A172 (cell line): ENCODE data around the gene CEP41. TPM values are rescaled to one million over a fixed set of nuclear protein-coding genes. Genes with fewer than 3 reads are reported as not detected.

Experiments
- DNase-seq: peaks from one replicate; pipeline ENCODE4 v3.0.0-alpha.2; 2015; ENCODE audit warnings: low spot score
- total RNA-seq: library from RNA; depleted of rRNA; stranded (reverse); fragments of >200 nt; shearing (Covaris generic); gene quantifications from 2 replicates; pipeline ENCODE4 v1.2.3, GENCODE V29; 2014

CEP41 gene
- total RNA-seq, 1 experiment from 2014 or later, result 21.3 TPM

DNA sequence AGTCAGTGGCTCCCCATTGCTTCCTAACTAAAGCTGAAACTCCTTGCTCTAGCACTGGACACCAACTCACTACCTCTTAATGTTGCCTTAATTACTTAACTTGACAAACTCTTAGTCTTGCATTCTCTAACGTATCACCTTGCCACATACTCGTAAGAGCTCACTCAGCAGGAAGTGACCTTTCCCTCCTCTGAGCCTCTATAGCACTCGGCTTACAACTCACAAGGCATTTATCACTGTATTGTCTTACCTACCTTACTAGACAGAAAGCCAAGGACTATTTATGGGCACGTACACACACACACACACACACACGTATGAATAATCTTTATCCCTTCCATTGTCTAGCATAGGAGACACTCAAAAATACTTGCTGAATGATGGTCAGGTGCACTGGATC is 21.2 kb downstream of the CEP41 start:
- DNase-seq, result no peak

DNA sequence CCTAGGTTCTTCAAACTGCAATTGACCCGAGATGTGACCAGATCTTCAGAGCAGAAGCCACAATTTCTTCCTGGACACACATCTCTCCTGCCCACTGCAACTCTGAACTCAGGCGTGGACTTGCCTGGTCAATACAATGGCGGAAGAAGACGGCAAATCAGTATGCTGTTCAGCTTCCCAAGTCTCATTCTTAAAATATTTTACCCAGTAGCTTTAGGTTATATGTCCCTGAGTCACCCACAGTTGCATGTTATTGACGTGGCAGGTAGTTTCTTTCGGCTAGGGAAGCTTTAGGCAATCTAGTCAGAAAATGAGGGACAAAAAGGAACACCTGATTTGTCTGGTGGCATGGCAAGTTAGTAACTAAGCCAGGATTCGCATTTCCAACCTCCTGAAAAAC is 22.5 kb downstream of the CEP41 start:
- DNase-seq, result no peak

DNA sequence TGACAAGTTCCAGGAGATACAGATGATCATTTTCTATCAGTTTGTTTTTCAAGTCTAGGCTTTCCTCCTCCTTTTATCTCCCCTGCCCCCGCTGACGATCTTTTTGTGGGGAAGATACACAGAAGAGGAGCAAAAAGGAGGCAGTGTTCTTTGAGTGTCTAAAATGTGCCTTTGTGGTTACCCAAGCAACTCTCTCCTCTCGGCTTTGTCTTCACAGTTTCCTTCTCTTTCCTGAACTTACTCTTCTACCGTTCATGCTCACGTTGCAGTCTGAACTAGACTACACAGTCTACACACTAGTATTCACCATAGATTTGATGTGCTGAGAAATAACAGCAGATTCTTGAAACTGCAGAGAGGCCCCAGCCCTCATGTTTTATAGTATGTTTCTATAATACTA is 23.6 kb downstream of the CEP41 start:
- no peak for DNase-seq

DNA sequence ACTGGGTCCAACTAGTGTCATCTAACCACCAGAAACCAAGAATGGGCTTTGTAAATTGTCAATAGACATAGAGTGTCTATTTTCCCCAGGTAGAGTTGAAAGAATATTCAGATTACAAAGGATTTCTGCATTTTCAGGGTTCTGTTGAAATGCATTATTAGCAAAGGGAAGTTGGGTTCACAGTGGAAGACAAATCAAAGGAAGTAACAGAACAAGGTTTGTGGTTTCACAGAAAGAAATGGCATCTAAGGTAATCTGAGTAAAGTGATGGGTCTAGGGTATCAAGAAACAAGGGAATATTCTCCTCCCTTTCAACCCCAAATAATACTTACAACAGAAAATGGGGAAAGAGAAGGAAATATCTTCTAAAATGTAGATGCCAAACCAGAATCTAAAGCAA is 25.8 kb downstream of the CEP41 start:
- DNase-seq, result no peak

DNA sequence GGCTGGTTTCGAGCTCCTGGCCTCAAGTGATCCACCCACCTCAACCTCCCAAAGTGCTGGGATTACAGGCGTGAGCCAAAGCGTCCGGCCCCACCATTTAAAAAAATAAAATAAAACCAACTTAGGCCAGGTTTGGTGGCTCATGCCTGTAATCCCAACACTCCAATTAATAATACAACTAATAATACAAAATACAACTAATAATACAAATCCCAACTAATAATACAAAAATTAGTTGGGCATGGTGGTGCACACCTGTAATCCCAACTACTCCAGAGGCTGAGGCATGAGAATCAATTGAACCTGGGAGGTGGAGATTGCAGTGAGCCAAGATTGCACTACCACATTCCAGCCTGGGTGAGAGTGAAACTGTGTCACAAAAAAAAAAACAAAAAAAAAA is 27.6 kb downstream of the CEP41 start:
- DNase-seq, result no peak

DNA sequence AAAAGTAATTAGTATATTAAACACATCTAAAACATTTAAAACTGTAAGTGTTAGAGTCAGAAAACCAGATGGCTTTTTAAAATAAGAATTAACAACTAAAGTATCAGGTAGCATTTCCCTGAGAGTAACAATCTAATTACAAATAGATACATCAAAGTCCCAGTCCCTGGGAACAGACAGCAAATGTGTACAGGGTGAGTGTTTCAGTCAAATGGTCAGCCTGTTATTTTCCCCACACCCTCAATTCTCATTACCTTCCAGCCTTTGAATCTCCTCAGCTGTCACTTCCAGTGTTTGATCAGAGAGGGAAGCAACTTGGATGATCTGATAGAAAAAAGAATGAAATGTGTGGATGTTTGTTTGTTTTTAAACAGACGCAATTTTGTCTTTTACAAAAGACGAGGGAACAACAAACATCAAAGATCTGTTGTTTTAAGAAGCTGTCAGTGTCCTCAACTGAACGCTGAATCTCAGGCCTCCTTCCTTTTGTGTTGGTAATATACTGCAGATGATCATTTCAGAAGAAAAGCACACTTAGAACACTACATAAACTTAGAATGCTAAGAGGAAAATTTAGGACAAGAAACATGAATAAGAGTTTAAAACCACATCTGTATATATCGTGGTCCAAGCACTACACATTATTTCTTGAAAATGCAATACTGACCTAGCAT is 29.8 kb downstream of the CEP41 start:
- DNase-seq, result no peak

DNA sequence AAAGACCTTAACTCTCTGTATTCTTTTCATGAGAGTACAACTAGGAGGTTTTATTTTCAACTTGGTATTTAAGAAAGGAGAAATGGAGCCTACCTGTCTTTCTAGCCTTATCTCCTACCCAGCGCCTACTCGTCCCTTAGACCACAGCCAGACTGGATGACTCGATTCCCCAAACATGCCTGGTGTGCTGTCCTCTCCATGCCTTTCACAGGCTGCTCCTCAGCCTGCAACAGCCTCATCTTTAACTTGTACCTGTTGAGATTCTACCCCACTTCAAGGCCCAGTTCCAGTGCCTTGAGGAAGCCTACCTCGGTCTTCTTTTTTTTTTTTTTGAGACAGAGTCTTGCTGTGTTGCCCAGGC is 31.1 kb downstream of the CEP41 start:
- no peak for DNase-seq

DNA sequence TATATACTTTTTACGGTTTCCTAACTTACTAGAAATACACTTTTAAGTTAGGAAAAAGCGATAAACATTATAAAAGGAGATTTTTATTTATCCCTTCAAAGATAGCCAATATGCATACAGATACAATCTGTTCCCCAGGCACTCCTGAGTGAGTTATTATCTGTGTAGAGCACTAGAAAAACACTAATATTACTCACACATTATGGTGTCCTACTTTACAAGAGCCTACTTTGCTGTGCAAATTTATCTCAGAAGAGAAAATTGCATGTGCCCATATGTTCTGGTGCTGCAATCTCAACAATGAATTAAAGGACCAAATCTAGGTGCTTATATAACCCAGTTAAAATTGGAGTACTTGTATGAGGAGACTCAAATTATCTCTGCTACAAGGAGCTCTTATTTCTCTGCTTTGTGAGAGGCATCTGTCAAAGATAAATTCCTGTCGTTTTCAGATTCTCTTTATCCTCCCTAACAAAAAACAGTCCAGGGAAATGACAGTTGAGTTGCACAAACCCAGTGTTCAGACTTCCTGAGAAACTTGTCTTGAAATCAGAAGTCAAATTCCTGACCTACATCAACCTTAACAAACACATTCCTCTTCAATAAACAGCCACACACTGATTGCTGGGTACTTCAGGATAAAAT is 31.6 kb downstream of the CEP41 start:
- no peak for DNase-seq

DNA sequence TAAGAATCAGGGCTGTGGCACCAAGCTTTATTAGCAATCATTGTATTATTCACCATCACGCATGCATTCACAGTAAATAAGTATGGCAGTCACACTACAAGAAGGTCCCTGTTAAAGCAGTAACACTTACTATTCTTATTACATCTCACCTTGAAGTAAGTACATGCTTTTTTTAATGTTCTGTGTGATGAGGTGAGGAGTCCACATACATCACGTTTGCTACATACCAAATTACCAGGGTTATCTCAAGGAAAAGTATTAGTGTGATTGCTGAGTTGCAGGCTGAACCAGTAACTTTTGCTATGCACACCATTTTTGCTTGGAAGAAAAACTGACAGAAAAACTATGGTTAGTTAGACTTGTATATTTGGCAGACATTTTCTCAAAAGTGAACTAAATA is 35.8 kb downstream of the CEP41 start:
- no peak for DNase-seq

DNA sequence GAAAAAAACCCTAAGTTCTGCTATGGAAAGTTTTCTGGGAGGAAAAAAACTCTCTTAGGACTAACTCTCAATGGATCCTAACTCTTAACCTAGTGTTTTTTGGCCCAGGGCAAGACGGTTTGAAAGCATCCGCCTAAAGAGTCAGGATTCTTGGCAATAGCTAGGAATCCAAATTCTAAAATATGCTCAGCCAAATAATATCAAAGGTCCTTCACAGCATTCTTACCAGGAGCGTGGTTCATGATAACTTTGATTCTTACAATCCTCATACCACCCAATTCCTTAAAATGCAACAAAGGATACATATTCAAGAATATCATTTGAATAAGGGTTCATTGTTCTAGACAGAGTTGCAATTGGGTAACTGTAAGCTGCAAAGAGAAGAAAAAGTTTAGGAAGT is 39.2 kb downstream of the CEP41 start:
- DNase-seq, result no peak

DNA sequence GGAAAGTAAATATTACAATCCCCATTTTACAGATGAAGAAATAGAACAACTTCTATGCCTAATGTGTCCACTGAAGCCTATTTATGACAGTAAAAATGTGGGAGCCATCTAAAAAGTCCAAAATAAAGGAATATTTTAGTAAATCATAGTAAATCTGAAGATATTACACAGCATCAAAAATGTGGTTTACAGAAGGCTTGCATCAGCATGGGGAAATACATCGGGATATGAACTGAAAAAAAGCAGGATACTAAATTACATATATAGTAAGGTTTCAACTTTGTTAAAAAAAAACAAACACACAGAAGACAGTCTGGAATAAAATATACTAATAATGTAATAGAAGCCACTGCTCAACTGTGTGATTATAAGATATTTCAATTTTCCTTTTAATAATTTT is 39.7 kb downstream of the CEP41 start:
- no peak for DNase-seq

DNA sequence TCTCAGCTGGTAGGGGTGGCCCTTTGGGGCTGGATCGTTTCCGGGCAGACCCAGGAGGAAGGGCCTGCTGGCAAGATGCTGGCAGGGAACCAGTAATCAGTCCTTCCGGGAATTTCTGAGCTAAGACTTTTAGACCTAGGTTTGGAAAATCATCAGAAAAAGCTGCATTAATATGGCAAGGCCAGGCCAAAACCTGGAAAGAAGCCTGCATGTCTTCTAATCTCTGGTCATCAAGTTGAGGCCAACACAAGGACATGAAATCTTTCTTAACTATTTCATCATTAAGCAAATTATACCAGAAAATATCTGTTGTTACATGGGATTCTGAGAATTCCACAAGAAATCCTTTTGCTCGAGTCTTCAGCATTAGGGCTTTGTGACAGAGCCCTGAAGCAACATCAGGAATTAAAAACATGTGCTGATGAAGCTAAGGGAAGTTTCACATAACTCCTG is 40.7 kb downstream of the CEP41 start:
- no peak for DNase-seq

DNA sequence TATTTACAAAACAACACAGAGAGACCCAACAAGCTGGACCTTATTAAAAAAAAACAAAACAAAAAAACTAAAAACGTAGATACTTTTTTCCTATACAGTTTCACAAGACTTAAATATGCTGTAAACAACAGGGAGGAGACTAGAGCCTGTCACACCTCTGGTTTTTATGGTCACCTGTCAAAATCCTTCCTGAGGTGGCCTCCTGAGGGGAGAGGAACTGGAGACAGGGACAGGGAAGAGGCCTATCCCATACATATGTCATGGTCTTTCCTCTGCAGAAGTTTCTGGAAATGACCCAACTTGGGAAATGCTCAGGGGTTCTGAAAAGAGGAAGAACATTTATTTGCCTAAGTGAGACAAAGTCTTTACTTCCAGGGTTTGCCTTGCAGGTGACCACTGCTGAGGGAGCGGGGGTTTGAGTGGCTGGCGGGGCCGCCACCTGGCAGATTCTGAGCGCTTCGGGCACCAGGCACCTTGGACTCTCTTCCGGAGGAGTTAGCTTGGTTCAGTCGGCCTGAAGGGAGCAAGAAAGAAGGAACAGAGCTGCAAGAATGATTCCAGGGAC is 42.2 kb downstream of the CEP41 start:
- no peak for DNase-seq

DNA sequence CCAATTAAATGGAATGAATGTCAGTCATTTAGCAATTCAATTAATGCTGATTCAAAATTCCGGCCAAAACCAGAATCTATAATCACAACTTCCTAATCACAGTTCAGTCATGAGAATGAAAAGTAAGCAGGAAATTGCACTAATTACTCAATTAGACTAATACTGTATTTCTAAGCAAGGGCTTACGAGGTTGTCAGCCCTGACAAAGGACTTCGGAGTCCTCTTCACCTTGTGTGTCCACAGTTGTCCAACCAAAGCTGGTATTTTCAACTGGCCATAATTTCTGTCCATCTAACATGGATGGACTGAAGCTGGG is 43.1 kb downstream of the CEP41 start:
- DNase-seq, result no peak

DNA sequence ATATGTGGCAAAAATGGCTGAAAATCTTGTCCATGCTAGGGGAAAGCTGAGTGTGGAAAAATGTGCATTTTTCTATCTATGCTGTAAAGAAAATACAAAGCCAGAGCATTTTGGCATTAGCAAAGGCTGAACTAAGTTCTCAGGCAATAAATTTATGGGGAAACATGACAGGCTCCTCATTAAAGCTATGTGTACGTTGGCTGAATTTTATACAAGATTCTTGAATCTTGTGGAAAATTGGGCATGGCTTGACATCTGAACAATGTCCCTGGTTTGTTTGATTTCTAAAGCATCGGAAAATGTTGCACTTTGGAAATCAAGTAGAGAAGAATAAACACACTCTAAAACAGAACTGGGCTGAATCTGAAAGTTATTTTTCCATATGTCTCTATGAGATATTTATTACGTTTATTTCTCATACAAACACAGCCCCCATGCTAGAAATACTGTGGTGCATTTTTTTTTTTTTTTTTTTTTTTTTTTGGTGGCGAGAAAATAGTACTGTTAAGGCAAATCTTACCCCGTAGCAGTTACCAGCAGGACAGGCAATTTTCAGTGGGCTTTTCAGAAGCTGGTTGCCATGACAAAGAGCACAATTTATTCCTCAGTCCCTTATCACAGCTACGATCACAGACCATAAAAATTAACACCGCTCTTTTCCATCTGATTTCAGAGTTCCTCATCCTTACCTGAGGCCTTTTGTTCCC is 43.6 kb downstream of the CEP41 start:
- DNase-seq, result no peak

DNA sequence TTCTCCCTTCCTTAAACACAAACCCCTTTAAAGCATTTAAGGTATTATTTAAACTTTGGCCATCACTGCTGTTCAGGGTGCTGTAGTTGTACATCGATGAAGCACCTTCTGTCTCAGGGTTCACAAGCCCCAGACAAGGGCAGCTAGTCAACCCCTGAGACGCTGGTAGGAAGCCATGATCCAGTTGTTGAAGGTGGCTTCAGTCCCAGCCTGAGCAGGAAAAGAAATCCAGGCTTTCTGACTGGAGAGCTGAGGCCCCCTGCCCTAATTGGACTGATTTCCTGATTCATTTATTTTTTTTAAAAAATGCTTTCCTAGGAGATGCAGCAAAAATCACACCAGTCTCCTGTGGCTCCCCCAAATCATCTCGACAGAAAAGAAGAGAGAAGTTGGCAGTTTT is 44.7 kb downstream of the CEP41 start:
- no peak for DNase-seq

DNA sequence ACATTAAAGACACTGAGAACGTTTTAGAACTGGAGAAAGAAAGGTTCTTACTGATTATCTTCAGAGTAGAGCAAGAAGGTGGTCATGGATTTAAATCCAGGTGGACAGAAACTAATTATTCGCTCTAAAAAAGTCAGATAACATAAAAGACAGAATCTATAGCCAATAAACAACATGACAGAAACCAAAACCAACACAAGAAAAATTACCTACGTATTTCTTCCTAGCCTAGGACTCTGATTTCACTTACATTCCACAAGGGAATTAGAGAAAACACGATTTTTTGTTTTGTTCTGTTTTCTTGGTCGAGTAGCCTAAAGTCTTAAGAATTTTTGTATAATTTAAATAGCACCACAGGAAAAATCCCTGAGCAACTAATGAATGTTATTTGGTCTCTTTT is 45.4 kb downstream of the CEP41 start:
- DNase-seq, result no peak

DNA sequence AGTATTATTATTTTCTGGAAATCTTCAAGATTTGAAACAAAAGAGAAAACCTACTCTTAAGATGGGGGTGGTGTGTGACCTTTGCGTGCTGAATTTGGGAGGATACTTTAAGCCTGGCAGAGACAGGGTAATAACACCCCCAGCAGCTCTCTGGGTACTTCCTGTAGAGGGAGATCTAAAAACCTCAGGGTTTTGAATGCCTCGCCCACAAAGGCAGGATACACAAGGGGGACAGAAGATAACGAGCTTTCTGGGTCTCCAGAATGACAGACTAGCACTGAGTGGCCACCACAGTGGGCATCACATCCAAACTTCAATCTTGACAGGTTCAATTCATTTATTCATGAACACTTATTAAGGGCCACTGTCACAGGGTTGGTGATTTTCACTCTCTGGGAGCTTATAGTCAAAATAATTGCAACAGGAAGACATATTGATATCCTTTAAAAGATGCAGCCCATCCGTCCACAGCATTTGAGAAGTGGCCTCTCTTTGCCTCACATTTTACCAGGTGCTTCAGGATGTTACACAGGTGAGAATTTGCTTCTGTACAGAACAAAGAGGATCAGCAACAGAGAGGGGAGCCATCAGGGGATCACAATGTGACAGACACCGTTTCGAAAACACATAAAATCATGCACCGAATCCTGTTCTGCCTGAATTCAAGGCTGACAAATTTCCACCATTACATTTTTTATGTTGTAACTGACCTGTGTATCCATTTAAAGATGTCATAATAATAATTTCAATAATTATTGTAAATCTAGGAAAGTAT is 46.2 kb downstream of the CEP41 start:
- DNase-seq, result no peak

DNA sequence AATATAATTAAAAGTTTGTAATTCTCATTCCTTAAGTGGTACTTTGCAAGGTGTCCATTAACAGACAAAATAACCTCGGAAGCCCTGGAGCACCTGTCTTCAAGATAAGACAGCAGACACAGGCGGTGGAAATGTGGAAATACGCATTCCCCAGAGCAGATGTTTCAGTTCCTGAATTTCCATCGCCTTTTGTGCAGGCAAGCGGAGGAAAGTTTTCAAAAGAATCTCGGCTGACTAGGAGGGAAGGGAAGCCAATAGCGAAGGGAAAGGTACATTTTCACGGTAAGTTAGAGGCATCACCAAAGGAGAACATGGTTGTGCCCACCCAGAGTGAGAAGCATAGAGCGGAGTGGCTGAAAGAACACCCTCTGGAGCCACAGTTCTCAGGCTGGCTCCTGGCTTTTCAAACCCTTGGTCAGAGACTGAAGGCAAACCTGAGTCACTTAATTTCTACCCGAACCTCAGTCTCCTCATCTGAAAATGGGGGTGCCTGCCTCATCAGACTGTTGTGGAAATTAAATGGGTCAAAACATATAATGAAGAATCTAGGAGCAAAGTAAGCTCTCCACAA is 46.9 kb downstream of the CEP41 start:
- no peak for DNase-seq

DNA sequence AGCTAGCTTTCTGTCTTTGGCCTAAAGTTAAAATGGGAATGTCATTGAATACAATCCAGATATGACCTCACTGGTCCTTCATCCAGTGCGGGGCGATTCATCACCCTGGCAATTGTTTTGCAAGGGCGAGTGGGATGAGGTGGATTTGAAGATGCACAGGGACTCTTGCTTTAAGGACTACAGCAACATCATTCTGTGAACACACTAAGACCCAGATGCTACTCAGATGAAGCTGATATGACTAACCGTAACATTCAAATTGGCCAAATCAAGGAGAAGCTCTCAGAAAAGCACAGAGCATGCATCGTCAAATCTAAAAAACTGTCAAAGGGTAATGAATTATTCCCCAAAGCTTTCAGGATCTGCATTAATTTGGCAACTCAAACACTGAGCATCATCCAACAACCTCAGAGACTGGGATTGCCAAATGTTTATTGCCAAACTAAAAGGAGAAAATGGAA is 47.7 kb downstream of the CEP41 start:
- DNase-seq, result no peak

DNA sequence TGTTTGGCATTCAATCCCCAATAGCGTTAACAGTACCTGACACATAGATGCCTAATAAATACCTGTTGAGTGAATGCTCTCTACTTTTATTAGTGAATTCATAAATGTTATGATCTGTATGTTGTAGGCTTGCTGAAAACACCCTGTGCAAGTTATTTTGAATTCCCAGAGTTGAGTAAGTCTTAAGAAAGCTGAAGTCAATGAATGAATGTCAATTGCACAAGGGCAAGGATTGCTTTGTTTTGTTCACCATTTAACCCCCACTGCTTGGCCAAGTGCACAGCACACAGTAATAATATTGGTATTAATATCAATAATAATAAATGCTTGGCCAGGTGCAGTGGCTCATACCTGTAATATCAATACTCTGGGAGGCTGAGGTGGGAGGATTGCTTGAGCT is 50.3 kb downstream of the CEP41 start:
- no peak for DNase-seq

DNA sequence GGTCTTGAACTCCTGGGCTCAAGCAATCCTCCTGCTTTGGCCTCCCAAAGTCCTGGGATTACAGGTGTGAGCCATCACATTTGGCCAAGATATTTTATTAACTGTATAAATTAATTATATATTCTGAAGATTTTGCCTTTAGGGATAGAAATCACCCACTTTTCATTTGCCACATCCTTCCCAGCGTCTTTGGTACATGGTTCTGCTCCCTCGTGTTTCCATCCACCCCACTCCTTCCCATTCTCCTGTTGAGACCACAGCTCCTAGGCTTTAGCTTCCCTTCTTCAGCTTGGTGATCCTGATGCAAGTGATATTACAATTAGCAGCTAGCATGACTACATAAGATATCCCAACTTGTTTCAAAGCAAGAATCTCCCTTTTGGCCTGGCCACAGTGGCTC is 52.1 kb downstream of the CEP41 start:
- no peak for DNase-seq
